SKM-1 treated with dmso at 0.1 percent for 144 hours (cell line): ENCODE data around the gene MESP2.
"Not testable (repeated sequence)": the region's sequence is repeated elsewhere in the genome, so short reads cannot be mapped to it uniquely, and the experiment has no call there.

Experiments used
- DNase-seq: peaks from one replicate; lab custom pipeline; 2025; ENCODE audit not compliant: unreplicated experiment; lab: John Stamatoyannopoulos, UW

The MESP2 gene

DNA sequence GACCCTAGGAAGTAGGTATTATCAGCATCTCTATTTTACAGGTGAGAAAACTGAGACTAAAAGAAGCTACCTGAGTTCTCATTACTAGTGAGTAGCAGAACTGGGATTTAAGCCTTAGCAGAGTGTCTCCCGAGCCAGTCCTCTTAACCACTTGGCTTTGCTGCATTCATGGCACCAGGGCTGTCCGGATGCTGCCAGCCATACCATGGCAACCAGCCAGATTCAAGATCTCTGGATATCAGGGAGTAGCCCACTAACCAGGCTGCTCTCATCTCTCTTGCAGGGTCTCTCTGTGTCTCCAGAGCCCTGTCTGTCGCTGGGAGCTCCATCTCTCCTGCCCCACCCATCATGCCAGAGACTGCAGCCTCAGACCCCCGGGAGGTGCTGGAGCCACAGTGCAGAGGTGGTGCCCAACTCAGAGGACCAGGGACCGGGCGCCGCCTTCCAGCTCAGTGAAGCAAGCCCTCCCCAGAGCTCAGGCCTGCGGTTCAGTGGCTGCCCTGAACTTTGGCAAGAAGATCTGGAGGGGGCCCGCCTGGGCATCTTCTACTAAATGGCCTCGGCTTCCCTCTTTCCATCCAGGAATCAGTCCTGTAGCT lies 1.7 kb downstream of the MESP2 start:
- no peak for DNase-seq

DNA sequence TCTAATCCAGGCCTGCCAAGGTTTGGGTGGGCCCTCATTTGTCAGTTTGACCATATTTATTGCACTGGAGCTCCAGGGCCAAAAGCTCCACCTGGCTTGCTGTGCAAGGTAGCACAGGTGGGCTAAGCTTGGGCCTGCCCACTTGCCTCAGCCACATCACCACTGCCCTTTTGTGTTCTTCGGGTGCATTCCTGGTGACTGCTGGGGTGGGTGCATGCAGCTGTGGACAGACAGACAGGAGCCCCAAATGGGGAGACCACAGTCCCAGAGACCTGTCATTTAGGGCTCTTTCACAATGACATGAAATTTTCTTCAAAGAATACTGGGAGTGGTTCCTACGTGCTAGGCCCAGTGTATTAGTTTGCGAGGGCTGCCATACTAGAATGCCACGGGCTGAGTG lies 2.7 kb downstream of the MESP2 start:
- no peak for DNase-seq

DNA sequence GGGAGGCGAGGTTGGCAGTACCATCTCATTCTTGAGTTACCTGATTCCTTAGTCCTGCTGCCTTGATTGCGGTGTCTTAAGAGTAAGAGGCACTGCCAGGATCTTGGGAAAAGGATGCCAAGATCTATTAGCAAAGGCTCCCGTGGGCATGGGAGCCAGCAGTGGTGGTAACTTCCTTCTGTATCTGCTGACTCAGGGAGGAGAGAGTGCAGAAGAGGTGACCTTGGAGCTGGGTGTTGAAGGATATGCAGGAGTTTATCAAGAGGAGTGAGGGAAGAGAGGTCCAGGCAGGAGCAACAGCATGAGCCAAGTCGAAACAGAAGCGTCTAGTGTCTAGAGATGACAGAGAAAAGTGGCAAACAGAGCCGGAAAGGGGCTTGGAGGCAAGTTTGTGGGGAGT lies 4.5 kb downstream of the MESP2 start:
- DNase-seq: no peak

DNA sequence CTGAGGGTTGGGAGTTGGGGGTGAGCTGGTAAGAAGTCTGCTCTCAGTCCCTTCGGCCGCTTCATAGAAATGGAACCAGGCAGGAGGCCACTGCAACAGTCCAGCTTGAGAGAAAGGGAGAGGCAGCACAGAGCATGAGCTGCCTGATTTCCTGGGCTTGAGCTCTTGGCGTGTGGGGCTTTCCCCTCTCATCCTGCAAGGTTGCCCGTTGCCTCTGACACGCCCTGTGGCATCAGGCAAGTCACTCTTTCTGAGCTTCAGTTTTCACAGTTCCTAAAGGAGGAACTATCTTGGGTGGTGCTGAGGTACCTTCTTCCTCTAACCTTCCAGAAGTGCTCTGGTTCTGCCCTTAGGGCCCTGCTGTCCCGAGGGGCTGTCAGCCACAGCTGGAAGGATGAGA lies 4.9 kb downstream of the MESP2 start:
- peak; percentile 42 for DNase-seq

DNA sequence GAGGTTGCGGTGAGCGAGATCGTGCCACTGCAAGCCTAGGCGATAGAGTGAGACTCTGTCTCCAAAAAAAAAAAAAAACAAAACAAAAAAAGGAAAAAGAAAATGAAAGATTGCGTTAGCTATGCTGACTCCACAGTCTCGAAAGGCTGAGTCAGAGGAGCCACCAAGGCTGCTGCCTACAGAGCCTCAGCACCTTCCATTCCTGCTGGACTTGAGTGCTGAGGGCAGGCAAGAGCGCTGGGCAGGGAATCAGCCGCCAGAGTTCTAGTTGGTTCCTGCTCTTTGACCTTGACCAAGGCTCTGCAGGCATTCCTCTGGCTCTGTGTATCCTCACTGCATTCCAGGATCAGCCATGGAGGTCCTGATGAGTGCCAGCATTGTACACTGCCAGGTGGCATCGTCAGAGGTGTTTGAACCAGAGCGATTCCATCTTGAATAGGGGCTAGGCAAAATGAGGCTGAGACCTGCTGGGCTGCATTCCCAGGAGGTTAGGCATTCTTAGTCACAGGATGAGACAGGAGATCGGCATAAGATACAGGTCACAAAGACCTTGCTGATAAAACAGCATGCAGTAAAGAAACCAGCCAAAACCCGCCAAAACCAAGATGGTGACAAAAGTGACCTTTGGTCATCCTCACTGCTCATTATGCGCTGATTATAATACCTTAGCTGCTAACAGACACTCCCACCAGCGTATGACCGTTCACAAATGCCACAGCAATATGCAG lies 5.9 kb downstream of the MESP2 start:
- DNase-seq: no peak

DNA sequence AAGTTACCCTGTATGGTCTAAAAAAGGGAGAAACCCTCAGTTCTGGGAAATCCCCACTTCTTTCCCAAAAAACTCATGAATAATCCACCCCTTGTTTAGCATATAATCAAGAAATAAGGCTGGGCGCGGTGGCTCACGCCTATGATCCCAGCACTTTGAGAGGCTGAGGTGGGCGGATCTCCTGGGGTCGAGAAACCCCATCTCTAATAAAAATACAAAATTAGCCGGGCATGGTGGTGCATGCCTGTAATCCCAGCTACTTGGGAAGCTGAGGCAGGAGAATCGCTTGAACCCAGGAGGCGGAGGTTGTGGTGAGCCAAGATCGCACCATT lies 6.5 kb downstream of the MESP2 start:
- not testable (repeated sequence) for DNase-seq

DNA sequence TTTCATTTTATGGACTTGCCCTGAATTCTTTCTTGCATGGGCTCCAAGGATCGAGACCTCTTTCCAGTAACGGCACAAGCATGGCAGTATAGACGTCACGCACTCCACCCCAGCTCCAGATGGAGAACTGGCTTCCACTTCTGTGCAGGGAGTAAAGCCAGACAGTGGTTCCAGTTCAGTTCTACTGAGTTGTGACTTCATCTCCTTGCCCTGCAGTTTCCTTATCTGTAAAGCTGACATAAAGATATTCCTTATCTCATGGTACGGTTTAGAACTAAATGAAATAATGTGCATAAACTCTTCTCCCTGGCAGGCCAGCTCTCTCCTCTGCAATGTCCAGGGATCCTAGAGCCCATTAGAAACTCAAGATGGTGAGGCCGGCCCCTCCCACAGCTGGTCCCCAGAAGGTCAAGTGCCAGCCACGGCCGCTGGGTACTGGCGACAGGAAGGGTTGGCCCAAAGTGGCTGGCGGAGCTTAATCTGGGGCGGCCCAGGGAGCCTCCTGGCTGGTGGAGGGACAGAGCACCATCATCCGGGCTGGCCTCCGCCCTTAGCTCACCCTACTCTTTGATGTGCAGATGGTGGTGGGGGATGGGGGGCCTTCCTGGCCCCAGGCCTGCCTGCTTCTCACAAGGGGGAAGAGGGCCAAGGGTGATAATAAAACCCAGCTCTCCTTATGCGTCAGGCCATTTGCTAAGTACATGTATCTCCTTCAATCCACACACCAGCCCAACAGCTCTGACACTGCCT lies 7.2 kb downstream of the MESP2 start:
- DNase-seq: no peak

DNA sequence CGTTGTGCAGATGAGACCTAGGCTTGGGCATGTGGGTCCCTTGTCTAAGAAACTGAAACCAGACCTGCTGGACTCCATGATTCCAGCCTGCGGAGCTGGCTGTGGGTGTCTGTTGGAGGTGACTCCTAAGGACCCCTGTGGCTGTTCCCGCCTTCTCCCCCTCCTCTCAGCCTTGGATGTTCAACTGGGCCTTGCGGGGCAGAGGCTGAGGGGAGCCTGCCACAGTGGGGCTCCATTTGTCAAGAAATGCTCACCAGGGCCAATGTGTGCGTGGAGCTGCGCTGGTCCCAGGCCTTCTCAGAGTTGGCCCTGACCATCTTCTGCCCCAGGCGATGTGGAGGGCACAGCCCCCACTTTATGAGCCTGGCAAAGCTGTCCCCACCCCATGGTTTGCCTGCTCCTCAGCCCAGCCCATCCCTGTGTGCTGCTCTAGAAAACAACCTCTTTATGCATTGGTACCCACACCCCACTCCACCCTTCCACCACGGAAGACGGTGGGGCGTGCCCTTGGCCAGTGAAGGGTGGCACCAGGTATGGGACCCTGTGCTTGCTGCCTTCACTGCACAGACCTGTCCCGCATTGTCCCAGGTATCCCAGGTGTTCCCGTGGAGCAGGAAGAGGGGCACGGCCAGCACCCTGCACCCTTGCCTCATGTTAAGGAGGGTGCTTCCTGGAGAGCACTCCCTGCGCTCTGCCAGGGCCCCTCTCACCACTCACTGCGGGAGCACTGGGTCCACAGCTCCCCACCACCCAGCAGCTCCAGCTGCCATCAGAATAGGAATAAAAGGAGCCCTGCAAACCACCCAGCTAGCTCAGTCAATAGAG lies 7.9 kb downstream of the MESP2 start:
- DNase-seq: no peak

DNA sequence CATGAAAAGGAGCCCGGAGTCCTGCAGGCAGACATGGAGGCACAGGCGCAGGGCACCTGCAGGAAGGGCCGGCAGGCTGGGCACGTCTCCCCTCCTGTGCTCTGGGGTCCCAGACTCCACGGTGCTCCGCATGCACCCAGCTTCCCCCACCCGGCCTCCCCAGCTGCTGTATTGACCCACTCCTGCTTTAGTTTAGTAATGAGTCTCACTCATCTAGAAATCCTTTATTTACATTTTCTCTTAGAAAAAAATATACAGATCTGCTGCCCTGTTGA lies 8.5 kb downstream of the MESP2 start:
- no peak for DNase-seq

DNA sequence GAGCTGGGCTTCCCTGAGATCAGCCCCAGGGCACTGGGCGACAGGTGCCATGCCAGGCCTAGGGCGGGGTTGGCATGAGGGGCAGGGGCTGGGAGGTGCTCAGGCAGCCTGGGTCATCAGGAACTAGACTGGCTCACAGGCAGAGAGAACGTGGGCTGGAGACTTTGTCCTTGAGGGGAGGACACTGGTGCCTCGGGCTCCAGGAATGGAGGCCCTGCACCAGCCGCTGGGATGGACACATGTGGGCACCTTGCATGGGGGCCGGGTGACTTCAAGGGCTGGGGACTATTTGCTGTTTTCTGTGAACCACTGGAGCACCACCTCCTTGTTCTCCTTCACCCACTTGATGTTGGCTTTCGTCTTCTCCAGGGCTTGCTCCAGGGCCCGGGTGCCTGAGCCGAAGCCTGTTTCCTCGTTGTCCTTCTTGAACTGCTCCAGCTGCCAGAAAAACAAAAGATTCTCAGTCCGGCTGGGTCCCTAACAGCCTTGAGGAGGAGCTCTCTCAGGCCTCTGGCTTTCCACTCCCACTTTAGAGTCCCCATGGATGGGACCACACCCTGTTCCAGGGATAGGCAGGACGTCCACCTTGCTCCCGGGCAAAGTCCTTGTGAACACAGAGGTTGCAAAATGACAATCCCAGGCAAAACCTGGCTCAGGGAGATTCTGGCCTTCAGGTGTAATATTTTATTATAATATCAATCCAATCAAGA lies 9.1 kb downstream of the MESP2 start:
- no peak for DNase-seq

DNA sequence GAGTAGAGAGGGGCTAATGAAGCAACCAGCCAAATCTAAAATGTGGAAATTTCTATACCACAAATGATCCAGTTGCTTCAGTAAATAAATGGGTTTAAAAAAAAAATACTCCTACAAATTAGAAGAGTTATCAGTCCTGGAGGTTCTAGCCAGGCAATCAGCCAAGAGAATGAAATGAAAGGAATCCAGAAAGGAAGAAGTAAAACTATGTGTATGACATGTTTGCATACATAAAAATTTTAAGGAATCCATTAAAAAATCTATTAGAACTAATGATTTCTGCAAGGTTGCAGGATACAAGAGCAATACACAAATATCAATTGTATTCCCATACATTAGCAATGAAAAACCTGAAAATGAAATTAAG lies 9.6 kb downstream of the MESP2 start:
- DNase-seq: no peak

DNA sequence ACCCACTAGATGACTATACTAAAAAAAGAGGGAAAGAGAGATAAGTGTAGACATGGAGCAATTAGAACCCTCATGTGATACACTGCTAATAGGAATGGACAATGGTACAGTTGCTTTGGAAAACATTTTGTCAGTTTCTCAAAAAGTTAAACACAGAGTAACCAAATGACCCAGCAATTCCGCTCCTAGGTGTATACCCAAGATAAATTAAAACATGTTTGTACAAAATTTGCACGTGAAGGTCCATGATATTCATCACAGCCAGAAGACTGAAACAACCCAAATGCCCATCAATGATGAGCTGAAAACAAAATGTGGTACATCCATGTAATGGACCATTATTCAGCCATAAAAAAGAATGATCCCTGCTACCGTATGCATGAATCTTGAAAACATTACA lies 11.8 kb downstream of the MESP2 start:
- DNase-seq: no peak

DNA sequence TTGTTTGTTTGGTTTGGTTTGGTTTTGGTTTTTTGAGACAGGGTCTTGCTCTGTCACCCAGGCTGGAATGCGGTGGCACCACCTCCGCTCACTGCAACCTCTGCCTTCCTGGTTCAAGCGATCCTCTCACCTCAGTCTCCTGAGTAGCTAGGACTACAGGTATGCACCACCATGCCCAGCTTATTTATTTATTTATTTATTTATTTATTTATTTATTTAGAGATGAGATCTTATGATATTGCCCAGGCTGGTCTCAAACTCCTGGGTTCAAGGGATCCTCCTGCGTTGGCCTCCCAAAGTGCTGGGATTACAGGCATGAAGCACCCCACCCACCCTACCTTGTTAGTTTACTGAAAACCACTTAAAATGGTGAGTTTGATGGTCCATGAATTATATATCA lies 12.5 kb downstream of the MESP2 start:
- not testable (repeated sequence) for DNase-seq

DNA sequence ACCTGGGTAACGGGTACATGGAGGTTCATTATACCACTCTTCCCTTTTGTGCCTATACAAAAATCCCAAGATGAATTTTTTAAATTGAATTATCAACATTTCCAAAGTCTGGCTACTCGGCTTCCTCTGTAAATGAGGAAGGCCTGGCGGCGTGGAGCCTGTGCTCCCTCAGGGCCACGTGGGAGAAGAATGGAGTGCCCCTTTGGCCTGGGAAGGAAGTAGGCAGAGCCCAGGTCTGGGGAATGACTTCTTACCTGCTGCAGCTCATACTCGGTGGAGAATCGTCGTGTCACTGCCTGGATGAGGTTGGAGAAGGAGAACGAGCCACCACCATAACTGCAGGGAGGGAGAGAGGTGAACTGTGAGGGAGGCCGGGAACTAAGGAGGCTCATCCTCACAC lies 14.1 kb downstream of the MESP2 start:
- DNase-seq: no peak

DNA sequence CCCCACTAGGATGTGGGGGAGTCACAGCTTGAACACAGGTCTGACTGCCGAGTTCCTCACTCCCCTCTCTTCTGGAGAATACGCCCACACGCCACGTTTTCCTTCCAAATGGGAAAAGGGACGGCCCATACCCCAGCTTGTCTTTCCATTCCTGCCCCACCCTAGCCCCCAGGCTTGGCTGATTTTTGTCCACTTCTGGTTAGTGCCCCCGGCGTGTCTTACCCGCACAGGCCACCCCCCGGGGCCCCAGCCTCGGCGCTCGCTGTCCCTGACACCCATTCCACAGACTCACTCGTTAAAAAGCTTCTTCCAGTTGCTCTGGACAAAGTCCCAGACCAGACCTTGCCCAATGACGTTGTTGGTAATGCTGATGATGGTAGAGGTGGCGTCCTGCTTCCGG lies 14.5 kb downstream of the MESP2 start:
- no peak for DNase-seq

DNA sequence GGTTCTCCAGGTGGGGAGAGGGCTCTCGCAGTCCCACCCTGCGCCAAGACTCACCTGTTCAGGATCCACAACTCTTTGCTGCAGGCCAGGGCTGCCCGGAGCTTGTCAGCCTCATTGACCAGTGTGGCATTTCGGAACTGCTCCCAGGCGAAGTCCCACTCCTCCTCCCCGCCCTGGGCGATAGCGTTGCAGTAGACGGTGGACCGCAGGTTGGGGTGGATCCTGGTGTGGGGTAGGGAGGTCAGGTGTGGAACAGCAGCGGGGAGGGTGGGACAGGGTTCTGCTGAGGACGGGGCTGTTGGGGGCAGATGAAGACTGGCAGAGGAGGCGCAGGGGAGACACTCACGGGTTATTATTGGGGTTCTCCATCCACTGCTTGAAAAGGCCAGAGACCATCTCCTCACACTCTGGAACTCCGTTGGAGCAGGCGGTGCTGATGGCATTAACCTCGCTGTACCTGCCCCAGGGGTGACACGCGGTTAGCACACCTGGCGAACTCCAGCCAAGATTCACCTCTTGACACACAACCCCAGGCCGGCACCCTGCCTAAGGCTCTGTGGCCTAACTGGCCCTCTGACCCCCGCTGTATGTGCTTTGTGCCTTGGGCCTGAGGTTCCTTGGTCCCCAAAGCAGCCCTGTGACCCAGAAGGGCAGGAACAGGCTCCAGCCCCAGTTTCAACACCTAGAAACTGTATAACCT lies 16.1 kb downstream of the MESP2 start:
- no peak for DNase-seq

DNA sequence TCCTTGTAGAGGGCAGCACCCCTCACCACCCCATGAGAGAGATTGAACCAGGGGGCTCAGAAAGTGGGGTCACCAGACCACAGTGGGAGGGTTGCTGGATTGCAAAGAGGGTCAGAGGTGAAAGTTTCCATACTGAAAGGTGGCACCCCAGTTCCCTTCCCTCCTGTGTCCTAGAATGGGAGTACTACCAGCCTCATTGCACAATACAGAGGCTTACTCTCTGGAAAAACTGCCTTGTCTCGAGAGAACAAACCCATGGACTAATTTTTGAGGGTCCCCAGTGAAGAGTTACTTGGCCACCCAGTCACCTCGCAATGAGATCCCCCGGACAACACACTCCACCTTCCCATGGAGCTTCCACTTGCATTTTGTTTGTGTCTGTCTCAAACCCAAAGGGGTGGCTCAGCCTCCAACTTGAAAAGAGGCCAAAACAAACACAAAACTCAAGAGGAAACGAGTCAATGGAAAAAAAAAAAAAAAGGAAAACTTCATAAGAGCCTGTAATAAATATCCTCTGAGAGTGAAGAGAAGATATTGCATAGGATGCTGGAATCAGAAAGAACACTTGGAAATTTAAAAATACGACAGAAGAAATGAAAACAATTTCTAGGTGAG lies 18.6 kb downstream of the MESP2 start:
- no peak for DNase-seq

DNA sequence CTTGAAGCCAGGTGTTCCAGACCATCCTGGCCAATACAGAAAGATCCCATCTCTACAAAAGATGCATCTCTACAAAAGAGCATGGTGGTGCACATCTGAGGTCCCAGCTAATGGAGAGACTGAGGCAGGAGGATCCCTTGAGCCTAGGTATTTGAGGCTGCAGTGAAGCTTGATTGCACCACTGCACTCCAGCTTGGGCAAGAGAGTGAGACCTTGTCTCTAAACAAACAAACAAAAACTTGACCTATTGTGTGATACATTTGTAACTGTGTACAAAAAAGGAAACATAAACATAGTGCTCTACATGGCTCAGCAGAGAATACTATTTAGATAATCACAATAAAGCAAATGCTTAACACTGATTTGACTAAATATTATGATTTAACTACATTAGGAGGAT lies 19.9 kb downstream of the MESP2 start:
- no peak for DNase-seq

DNA sequence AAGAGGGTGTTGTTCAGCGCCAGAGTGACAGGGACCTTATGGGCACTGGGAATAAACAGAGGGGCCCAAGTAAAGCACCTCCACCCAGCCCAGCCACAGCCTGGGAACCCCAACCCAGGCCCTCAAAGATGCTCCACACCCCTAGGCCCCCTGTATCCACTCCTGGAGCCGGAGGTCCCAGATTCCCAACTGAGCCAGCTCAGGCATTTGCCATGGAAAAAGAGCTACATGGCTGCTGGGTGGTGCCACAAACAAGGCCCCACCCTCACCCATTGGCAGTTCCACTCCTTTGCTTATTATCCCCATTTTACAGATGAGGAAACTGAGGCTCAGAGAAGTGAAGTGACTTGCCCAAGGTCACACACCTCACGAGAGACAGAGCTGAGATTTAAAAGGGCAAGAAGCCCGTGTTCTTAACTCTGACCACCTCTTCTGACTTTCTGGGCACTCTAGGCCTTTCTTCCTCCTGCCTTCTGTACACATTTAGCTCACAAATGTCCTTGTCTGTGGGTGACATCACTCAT lies 21.6 kb downstream of the MESP2 start:
- DNase-seq: no peak
